Tracheal epithelial cell (primary cell): ENCODE data around the gene YOD1. TPM values are rescaled to one million over a fixed set of nuclear protein-coding genes. Genes with fewer than 3 reads are reported as not detected.

Experiments used
- total RNA-seq: library from RNA; depleted of rRNA; stranded (reverse); fragments of >200 nt; gene quantifications from 2 replicates; pipeline ENCODE4 v1.2.1, GENCODE V29; 2014

YOD1 gene
- 11.1 and 13.9 TPM in 2 replicates for total RNA-seq

GRCh38 chr1:207051191-207051943, at the start of gene YOD1:
TSS of gene YOD1 (minus strand) at chr1:207051208. CDS start at chr1:207051030, 178 bp downstream.

GRCh38 chr1:207088701-207089626, 38.0 kb upstream of the YOD1 start, which contains the start of gene C4BPB:
TSS of gene C4BPB (plus strand) at chr1:207088860. CDS start at chr1:207089532, 672 bp downstream.

GRCh38 chr1:207052911-207053769, 2.1 kb upstream of the YOD1 start, which contains the start of gene PFKFB2:
TSS of gene PFKFB2 (plus strand) at chr1:207053275. CDS start at chr1:207054718, 1,443 bp downstream.

GRCh38 chr1:207032528-207033017, 18.4 kb downstream of the YOD1 start, which contains the start of gene C1orf116:
TSS of gene C1orf116 (minus strand) at chr1:207032756. CDS start at chr1:207027598, 5,158 bp downstream.

Other genes with a start within 250 kb of the YOD1 start
- gene IL20, start 185.6 kb downstream of the YOD1 start, total RNA-seq, result 0.72 TPM in 1 of 2 replicates, not detected in the other
- gene IL24, start 153.8 kb downstream of the YOD1 start, total RNA-seq, result 1.9 TPM in 1 of 2 replicates, not detected in the other
- under 0.01 TPM in 1 of 2 replicates, not detected in the other for gene FCMR, start 129.3 kb downstream of the YOD1 start, total RNA-seq
- 1.2 TPM in 1 of 2 replicates, not detected in the other for gene PIGR, start 104.7 kb downstream of the YOD1 start, total RNA-seq
- 0.24 TPM in 1 of 2 replicates, not detected in the other for gene FCAMR, start 80.7 kb downstream of the YOD1 start, total RNA-seq
- gene C1orf116, start 18.5 kb downstream of the YOD1 start, total RNA-seq, result 19.3 and 29.2 TPM in 2 replicates
- gene PFKFB2, start 2.1 kb upstream of the YOD1 start, total RNA-seq, result 25.1 and 38.6 TPM in 2 replicates
- not detected in 2 replicates for gene C4BPB, start 37.7 kb upstream of the YOD1 start, total RNA-seq
- not detected in 2 replicates for gene C4BPA, start 53.0 kb upstream of the YOD1 start, total RNA-seq